ENCODE measurements around the gene JMJD1C. TPM values are rescaled to one million over a fixed set of nuclear protein-coding genes. Genes with fewer than 3 reads are reported as not detected.
A peak's percentile ranks its signal among the peaks of the same experiment; 100 is the strongest.

JMJD1C gene
- total and polyA plus RNA-seq, 4 experiments from 2014 or later = 22.8 to 115 (median 84.5) TPM

DNA sequence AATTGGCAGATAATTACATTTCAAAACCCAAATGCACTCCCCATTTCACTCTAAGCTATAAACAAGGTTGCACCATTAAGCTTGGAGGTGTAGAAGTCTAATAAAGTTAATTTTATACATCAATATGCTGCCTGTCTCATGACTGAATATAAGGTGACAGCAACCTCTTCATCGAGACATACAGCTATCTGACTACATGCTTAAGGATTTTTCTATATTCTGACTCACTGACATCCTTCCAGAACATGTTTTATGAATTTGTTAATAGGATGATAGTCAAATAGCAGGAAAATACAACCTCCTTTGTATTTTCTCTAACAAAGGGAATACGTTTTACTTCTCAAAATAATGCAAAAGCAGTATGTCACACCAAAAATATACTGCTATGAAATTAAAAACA lies 256.1 kb downstream of the JMJD1C start:
- intact Hi-C loops (cut with micrococcal nuclease) = loop anchor here (10.0 kb wide), 1 partner anchor 145 kb away; no protein-coding TSS in a partner anchor
- H3K4me1 Mint-ChIP-seq = peaks cover 45 to 66% (median 54%) of the 10 kb centered on the region in 4 donors
- no peak overlapping the region for H3K4me3 Mint-ChIP-seq
- no peaks in the 10 kb centered on the region for H3K27me3 ChIP-seq (ENCODE audit: insufficient read depth, low read length)
- no peaks in the 10 kb centered on the region for H3K9me3 ChIP-seq (ENCODE audit: control insufficient read depth in 1 of 2, low read length in 2 of 2)
- H3K4me3 ChIP-seq (ENCODE audit: low read length in 2 of 2) = no peak overlapping the region
- H3K27ac ChIP-seq (ENCODE audit: low read depth, low read length) = no peak overlapping the region
- DNase-seq = no peak
- H3K27me3 Mint-ChIP-seq = no peaks in the 10 kb centered on the region
- ChIA-PET POLR2A (ENCODE audit: partially characterized antibody) (interaction anchor here (1.1 kb wide), 1 partner anchor 15 kb away, joined by 4 read pairs; no protein-coding TSS in a partner anchor), CTCF (ENCODE audit: partially characterized antibody) (interaction anchor here (1.1 to 1.3 kb wide), 4 partner anchors 15 to 511 kb away, joined by 3 to 5 read pairs (median 4); no protein-coding TSS in a partner anchor)
- peaks cover 36% of the 10 kb centered on the region for H3K4me1 ChIP-seq (ENCODE audit: insufficient read depth, low read length)
- no peaks in the 10 kb centered on the region for H3K9me3 Mint-ChIP-seq
- H3K36me3 Mint-ChIP-seq = peaks cover 53 to 67% of the 10 kb centered on the region in 2 donors
- H3K36me3 ChIP-seq (ENCODE audit: insufficient read depth, low read length) = peaks cover 29% of the 10 kb centered on the region
- H3K27ac Mint-ChIP-seq = no peak overlapping the region

DNA sequence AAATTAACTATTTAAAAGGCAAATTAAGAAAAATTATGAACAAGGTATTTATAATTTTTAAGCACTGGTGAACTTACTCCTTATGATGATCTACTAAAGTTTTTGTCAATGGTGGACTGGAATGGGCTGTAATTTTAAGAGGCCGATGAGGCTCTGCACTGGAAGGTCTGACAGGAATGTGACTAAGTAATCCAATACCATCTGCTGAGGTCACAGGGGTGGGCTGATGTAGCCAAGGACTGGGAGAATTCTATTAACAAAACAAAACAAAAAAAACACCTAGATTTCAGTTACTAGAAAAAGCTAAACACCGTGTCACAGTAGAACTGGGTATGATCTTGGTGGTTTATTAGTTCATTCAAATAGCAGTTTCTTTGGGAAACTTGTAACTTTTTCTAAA lies 256.8 kb downstream of the JMJD1C start:
- Mint-ChIP-seq H3K36me3 (peaks cover 47 to 66% of the 10 kb centered on the region in 2 donors), H3K4me1 (peaks cover 50 to 69% (median 58%) of the 10 kb centered on the region in 4 donors), H3K4me3 (peak overlapping the region in 1 of 8 donors; percentile 1), H3K27me3 (no peaks in the 10 kb centered on the region), H3K27ac (peak overlapping the region in 4 of 7 donors; percentile 21 to 67 (median 44)), H3K9me3 (no peaks in the 10 kb centered on the region)
- Histone ChIP-seq H3K27me3 (ENCODE audit: insufficient read depth, low read length) (no peaks in the 10 kb centered on the region), H3K4me3 (ENCODE audit: low read length in 2 of 2) (no peak overlapping the region), H3K4me1 (ENCODE audit: insufficient read depth, low read length) (peaks cover 42% of the 10 kb centered on the region), H3K36me3 (ENCODE audit: insufficient read depth, low read length) (peaks cover 22% of the 10 kb centered on the region), H3K9me3 (ENCODE audit: control insufficient read depth in 1 of 2, low read length in 2 of 2) (no peaks in the 10 kb centered on the region), H3K27ac (ENCODE audit: low read depth, low read length) (no peak overlapping the region)
- intact Hi-C loops (cut with micrococcal nuclease) = no loop called here
- ChIA-PET CTCF (ENCODE audit: partially characterized antibody) (interaction anchor here (1.1 kb wide), 1 partner anchor 420 kb away, joined by 5 read pairs; no protein-coding TSS in a partner anchor), POLR2A (ENCODE audit: partially characterized antibody) (interaction anchor here (1.1 kb wide), 1 partner anchor 16 kb away, joined by 4 read pairs; no protein-coding TSS in a partner anchor)
- no peak for DNase-seq

DNA sequence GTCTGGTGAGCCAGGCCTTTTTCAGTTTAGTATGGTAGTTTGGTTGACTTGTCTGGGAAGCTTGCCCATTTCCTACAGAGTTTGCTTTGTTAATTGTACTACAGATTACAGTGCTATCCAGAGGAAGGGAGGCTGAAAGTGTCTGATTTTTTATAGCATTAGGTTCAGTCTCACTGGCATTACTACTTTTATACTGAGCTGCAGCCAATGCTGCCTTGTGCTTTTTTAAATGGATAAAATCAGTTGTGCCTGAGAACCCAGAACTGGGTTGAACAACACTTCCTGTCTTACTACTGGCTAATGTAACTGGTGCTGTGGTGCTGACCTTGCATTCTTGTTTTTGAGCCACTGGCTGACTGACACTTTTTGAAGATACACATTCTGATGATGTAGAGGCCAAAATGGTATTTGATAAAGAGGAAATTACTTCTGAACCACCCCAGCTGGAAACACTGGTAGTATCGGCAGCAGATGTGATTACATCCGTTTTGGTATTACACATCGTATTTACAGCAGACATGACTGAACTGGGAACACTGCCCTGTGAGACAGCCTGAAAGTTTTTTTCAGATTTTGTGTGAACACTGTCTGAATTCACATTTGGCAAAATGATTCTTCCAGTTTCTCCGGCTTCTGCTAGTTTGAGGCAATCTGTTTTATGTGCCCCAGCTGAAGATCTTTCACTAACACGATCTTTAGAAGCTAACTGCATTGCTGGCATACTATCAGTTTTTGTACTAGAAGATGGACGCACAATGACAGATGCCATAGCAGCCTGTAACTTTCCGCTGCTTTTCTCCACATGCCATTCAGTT lies 258.6 kb downstream of the JMJD1C start:
- H3K27me3 ChIP-seq (ENCODE audit: insufficient read depth, low read length) = no peaks in the 10 kb centered on the region
- Mint-ChIP-seq H3K27ac (peak overlapping the region; percentile 32 to 91 (median 66)), H3K4me3 (peak overlapping the region in 7 of 8 donors; percentile 51 to 70 (median 62)), H3K4me1 (peaks cover 46 to 65% (median 57%) of the 10 kb centered on the region in 4 donors), H3K36me3 (peaks cover 42 to 60% of the 10 kb centered on the region in 2 donors), H3K9me3 (no peaks in the 10 kb centered on the region), H3K27me3 (no peaks in the 10 kb centered on the region)
- H3K36me3 ChIP-seq (ENCODE audit: insufficient read depth, low read length) = peaks cover 11% of the 10 kb centered on the region
- CTCF ChIA-PET (ENCODE audit: partially characterized antibody) = interaction anchor here (0.6 to 2.9 kb wide), 4 partner anchors 10 to 513 kb away, joined by 3 to 11 read pairs (median 7); no protein-coding TSS in a partner anchor
- H3K4me3 ChIP-seq (ENCODE audit: low read length in 2 of 2) = no peak overlapping the region
- DNase-seq = peak in 1 of 5 donors; percentile 6
- no peaks in the 10 kb centered on the region for H3K9me3 ChIP-seq (ENCODE audit: control insufficient read depth in 1 of 2, low read length in 2 of 2)
- intact Hi-C loops (cut with micrococcal nuclease) = no loop called here
- peaks cover 43% of the 10 kb centered on the region for H3K4me1 ChIP-seq (ENCODE audit: insufficient read depth, low read length)
- no peak overlapping the region for H3K27ac ChIP-seq (ENCODE audit: low read depth, low read length)
- POLR2A ChIA-PET (ENCODE audit: partially characterized antibody) = interaction anchor here (2.7 kb wide), 1 partner anchor 61 kb away, joined by 17 read pairs; no protein-coding TSS in a partner anchor

DNA sequence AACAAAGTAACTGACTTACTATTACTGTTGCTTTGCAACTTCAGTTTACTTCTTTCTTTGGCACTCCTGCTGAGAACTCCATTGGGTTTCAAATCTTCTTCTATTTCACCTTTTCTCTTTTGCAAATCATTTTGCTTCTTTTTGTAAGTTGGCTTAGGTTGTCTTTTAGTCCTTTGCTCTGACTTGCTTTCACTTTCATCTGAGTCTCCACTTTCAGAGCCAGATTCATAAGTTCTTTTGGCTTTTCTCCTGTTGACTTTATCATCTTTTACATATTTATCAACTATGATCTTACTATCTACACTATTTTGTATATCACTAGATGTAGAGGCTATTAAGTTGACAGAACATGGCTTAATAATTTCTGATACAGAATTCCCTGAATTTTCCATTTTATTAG lies 259.2 kb downstream of the JMJD1C start:
- H3K9me3 ChIP-seq (ENCODE audit: control insufficient read depth in 1 of 2, low read length in 2 of 2) = no peaks in the 10 kb centered on the region
- H3K27me3 ChIP-seq (ENCODE audit: insufficient read depth, low read length) = no peaks in the 10 kb centered on the region
- Mint-ChIP-seq H3K27me3 (no peaks in the 10 kb centered on the region), H3K27ac (peak overlapping the region in 6 of 7 donors; percentile 2 to 91 (median 70)), H3K4me1 (peaks cover 46 to 61% (median 54%) of the 10 kb centered on the region in 4 donors), H3K36me3 (peaks cover 36 to 54% of the 10 kb centered on the region in 2 donors), H3K9me3 (no peaks in the 10 kb centered on the region), H3K4me3 (peak overlapping the region in 6 of 8 donors; percentile 26 to 65 (median 50))
- H3K4me3 ChIP-seq (ENCODE audit: low read length in 2 of 2) = no peak overlapping the region
- no peak for DNase-seq
- ChIA-PET CTCF (ENCODE audit: partially characterized antibody) (interaction anchor here (1.7 to 2.9 kb wide), 3 partner anchors 10 to 513 kb away, joined by 4 to 11 read pairs (median 10); no protein-coding TSS in a partner anchor), POLR2A (ENCODE audit: partially characterized antibody) (interaction anchor here (0.6 to 2.7 kb wide), 2 partner anchors 19 to 61 kb away, joined by 3 to 17 read pairs; no protein-coding TSS in a partner anchor)
- intact Hi-C loops (cut with micrococcal nuclease) = no loop called here
- H3K36me3 ChIP-seq (ENCODE audit: insufficient read depth, low read length) = peaks cover 6% of the 10 kb centered on the region
- H3K4me1 ChIP-seq (ENCODE audit: insufficient read depth, low read length) = peaks cover 43% of the 10 kb centered on the region
- H3K27ac ChIP-seq (ENCODE audit: low read depth, low read length) = no peak overlapping the region

DNA sequence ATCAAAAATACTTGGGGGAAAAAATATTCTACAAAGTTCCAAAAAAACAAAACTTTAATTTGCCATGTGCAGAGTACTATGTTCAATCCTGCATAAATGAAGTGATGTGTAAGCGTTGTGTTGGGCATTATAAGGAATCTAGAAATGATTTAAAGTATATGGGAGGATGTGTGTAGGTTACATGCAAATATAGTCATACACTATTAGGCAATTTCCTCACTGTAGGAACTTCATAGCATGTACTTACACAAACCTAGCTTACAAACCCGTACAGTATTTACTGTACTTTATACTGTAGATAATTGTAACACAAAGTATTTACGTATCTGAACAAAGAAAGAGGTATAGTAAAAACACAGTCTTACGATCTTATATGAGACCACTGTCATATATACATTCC lies 260.4 kb downstream of the JMJD1C start:
- CTCF ChIA-PET (ENCODE audit: partially characterized antibody) = interaction anchor here (0.8 to 2.9 kb wide), 5 partner anchors 11 to 515 kb away, joined by 3 to 11 read pairs (median 4); no protein-coding TSS in a partner anchor

DNA sequence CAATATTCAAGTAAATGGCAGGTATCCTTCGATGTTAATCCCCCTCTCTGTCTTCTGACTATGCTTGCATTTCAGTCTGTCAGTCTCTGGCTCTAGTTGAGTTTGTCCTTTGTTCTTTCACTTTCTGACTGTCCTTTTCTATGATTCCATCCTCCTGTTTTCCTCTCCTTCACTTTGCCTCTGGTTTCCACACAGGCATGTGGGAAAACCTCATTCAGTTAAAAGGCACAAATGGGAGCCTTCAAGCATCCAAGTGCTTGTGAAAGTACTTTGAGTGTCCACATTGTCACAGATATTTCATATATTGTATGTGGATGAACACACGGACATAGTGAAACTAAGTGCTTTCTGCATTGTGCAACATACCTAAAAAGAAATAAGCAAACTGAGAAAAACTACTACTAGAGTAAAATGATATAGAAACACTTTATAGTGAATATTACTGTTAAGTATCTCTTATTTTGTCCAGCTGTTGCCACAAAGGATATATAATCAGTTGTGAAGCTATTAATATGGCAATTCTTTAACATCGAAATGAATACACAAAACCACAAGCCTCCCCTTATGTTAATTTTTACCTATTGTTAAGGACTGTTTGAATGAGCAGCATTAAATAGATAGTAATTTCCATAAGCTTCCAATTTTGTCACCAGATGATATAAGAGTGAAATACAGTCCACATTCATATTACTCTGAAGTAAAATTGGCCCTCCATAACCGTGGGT lies 260.9 kb downstream of the JMJD1C start:
- H3K4me3 ChIP-seq (ENCODE audit: low read length in 2 of 2) = peak overlapping the region in 1 of 2 donors; percentile 7
- H3K27ac ChIP-seq (ENCODE audit: low read depth, low read length) = no peak overlapping the region
- no peaks in the 10 kb centered on the region for H3K27me3 ChIP-seq (ENCODE audit: insufficient read depth, low read length)
- peaks cover 43% of the 10 kb centered on the region for H3K4me1 ChIP-seq (ENCODE audit: insufficient read depth, low read length)
- H3K36me3 ChIP-seq (ENCODE audit: insufficient read depth, low read length) = peaks cover 6% of the 10 kb centered on the region
- ChIA-PET POLR2A (ENCODE audit: partially characterized antibody) (interaction anchor here (1.3 kb wide), 1 partner anchor 317 kb away, joined by 3 read pairs; the partner anchor contains the start of gene REEP3), CTCF (ENCODE audit: partially characterized antibody) (interaction anchor here (0.8 to 2.9 kb wide), 4 partner anchors 11 to 515 kb away, joined by 3 to 11 read pairs (median 6); no protein-coding TSS in a partner anchor)
- no peaks in the 10 kb centered on the region for H3K9me3 ChIP-seq (ENCODE audit: control insufficient read depth in 1 of 2, low read length in 2 of 2)
- peaks cover 35 to 48% (median 42%) of the 10 kb centered on the region in 4 donors for H3K4me1 Mint-ChIP-seq
- DNase-seq = no peak
- no peaks in the 10 kb centered on the region for H3K9me3 Mint-ChIP-seq
- H3K27me3 Mint-ChIP-seq = no peaks in the 10 kb centered on the region
- H3K4me3 Mint-ChIP-seq = peak overlapping the region; percentile 58 to 86 (median 75)
- peak overlapping the region; percentile 3 to 78 (median 64) for H3K27ac Mint-ChIP-seq
- H3K36me3 Mint-ChIP-seq = peaks cover 29 to 53% of the 10 kb centered on the region in 2 donors
- intact Hi-C loops (cut with micrococcal nuclease) = no loop called here

More for the DNA sequence above, 260.4 kb downstream of the JMJD1C start:
- Mint-ChIP-seq H3K9me3 (no peaks in the 10 kb centered on the region), H3K27me3 (no peaks in the 10 kb centered on the region), H3K27ac (peak overlapping the region in 4 of 7 donors; percentile 3 to 64 (median 42)), H3K4me3 (peak overlapping the region in 7 of 8 donors; percentile 6 to 86 (median 75)), H3K4me1 (peaks cover 38 to 52% (median 45%) of the 10 kb centered on the region in 4 donors), H3K36me3 (peaks cover 31 to 54% of the 10 kb centered on the region in 2 donors)
- Histone ChIP-seq H3K9me3 (ENCODE audit: control insufficient read depth in 1 of 2, low read length in 2 of 2) (no peaks in the 10 kb centered on the region), H3K27ac (ENCODE audit: low read depth, low read length) (no peak overlapping the region), H3K27me3 (ENCODE audit: insufficient read depth, low read length) (no peaks in the 10 kb centered on the region), H3K36me3 (ENCODE audit: insufficient read depth, low read length) (peaks cover 6% of the 10 kb centered on the region), H3K4me3 (ENCODE audit: low read length in 2 of 2) (no peak overlapping the region), H3K4me1 (ENCODE audit: insufficient read depth, low read length) (peaks cover 43% of the 10 kb centered on the region)
- POLR2A ChIA-PET (ENCODE audit: partially characterized antibody) = interaction anchor here (1.3 kb wide), 1 partner anchor 316 kb away, joined by 3 read pairs; the partner anchor contains the start of gene REEP3
- intact Hi-C loops (cut with micrococcal nuclease) = no loop called here
- DNase-seq = no peak

Measured in CD4-positive, alpha-beta memory T cell (primary cell).